Neural crest cell (in vitro differentiated cells): ENCODE measurements around the gene FGR. TPM values are rescaled to one million over a fixed set of nuclear protein-coding genes. Genes with fewer than 3 reads are reported as not detected.

ENCODE experiments used
- DNase-seq: peaks from one replicate; pipeline ENCODE4 v3.0.0; 2021; ENCODE audit warnings: low read depth, mixed read lengths, low spot score
- H3K27ac Mint-ChIP-seq: one replicate; pipeline ENCODE4 v1.8.0; 2021; ENCODE audit warnings: mild to moderate bottlenecking, mixed read lengths; ENCODE audit not compliant: unreplicated experiment
- H3K27me3 Mint-ChIP-seq: 2 replicates; pipeline ENCODE4 v1.8.0; 2021; ENCODE audit warnings: low read depth, mild to moderate bottlenecking, mixed read lengths
- H3K36me3 Mint-ChIP-seq: 2 replicates; pipeline ENCODE4 v1.8.0; 2021; ENCODE audit warnings: low read depth, mild to moderate bottlenecking, mixed read lengths
- H3K4me1 Mint-ChIP-seq: 2 replicates; pipeline ENCODE4 v1.8.0; 2021; ENCODE audit warnings: mixed read lengths
- H3K4me3 Mint-ChIP-seq: one replicate; pipeline ENCODE4 v1.8.0; 2021; ENCODE audit warnings: mild to moderate bottlenecking, mixed read lengths
- H3K9me3 Mint-ChIP-seq: 2 replicates; pipeline ENCODE4 v1.8.0; 2021; ENCODE audit warnings: mixed read lengths
- CTCF ChIP-seq: fragments of 200-600 bp; sonication (generic); conservative IDR thresholded peaks from 2 replicates; pipeline ENCODE4 v1.5.0; 2021; ENCODE audit warnings: antibody characterized with exemption, mild to moderate bottlenecking
- total RNA-seq: library from RNA; stranded (reverse); gene quantifications from 2 replicates; pipeline ENCODE4 v1.2.1, GENCODE V29; 2021

The FGR gene
- total RNA-seq, 1 donor from 2014 or later = not detected

- H3K27me3 Mint-ChIP-seq = no peaks in the 10 kb centered on the region
- H3K4me1 Mint-ChIP-seq = peaks cover 8% of the 10 kb centered on the region
- TF ChIP-seq CTCF = no peak
- no peaks in the 10 kb centered on the region for H3K9me3 Mint-ChIP-seq
- H3K27ac Mint-ChIP-seq = peak overlapping the region; percentile 81
- peak overlapping the region; percentile 64 for H3K4me3 Mint-ChIP-seq
- H3K36me3 Mint-ChIP-seq = no peaks in the 10 kb centered on the region
- no peak for DNase-seq
These were observed 41.9 kb downstream of the FGR start for GRCh38 chr1:27592931-27593677.

- Mint-ChIP-seq H3K4me1 (peaks cover 8% of the 10 kb centered on the region), H3K36me3 (no peaks in the 10 kb centered on the region), H3K27me3 (no peaks in the 10 kb centered on the region), H3K27ac (peak overlapping the region; percentile 81), H3K4me3 (no peak overlapping the region), H3K9me3 (no peaks in the 10 kb centered on the region)
- TF ChIP-seq CTCF = no peak
- no peak for DNase-seq
These were observed 42.6 kb downstream of the FGR start for GRCh38 chr1:27592232-27592930.

GRCh38 chr1:27591622-27592021 lies 43.4 kb downstream of the FGR start:
- H3K9me3 Mint-ChIP-seq = no peaks in the 10 kb centered on the region
- H3K4me1 Mint-ChIP-seq = peaks cover 8% of the 10 kb centered on the region
- H3K36me3 Mint-ChIP-seq = no peaks in the 10 kb centered on the region
- DNase-seq = no peak
- H3K27ac Mint-ChIP-seq = no peak overlapping the region
- H3K4me3 Mint-ChIP-seq = no peak overlapping the region
- TF ChIP-seq CTCF = no peak
- H3K27me3 Mint-ChIP-seq = no peaks in the 10 kb centered on the region

- no peak for DNase-seq
- no peak overlapping the region for H3K4me3 Mint-ChIP-seq
- TF ChIP-seq CTCF = no peak
- H3K4me1 Mint-ChIP-seq = peaks cover 8% of the 10 kb centered on the region
- H3K36me3 Mint-ChIP-seq = no peaks in the 10 kb centered on the region
- H3K27me3 Mint-ChIP-seq = no peaks in the 10 kb centered on the region
- peak overlapping the region; percentile 94 for H3K27ac Mint-ChIP-seq
- H3K9me3 Mint-ChIP-seq = no peaks in the 10 kb centered on the region
These were observed 44.0 kb downstream of the FGR start for GRCh38 chr1:27590917-27591508.

- no peak for TF ChIP-seq CTCF
- H3K27ac Mint-ChIP-seq = no peak overlapping the region
- no peaks in the 10 kb centered on the region for H3K36me3 Mint-ChIP-seq
- no peak overlapping the region for H3K4me3 Mint-ChIP-seq
- H3K9me3 Mint-ChIP-seq = no peaks in the 10 kb centered on the region
- H3K4me1 Mint-ChIP-seq = peaks cover 8% of the 10 kb centered on the region
- no peak for DNase-seq
- H3K27me3 Mint-ChIP-seq = no peaks in the 10 kb centered on the region
These were observed 45.1 kb downstream of the FGR start for GRCh38 chr1:27589841-27590426.
